Measurements from ENCODE around the gene ENPP3. TPM values are rescaled to one million over a fixed set of nuclear protein-coding genes. Genes with fewer than 3 reads are reported as not detected.

Gene ENPP3
- total RNA-seq, 4 donors from 2014 or later: 0.66 to 5.3 (median 1.3) TPM

GRCh38 chr6:131660195-131660594, 23.1 kb downstream of the ENPP3 start:
- TF ChIP-seq POLR2A (IDR thresholded peaks at IDR 0.05) (no peak), EP300 (IDR thresholded peaks at IDR 0.05) (no peak), CTCF (IDR thresholded peaks at IDR 0.05) (no peak)
- DNase-seq (ENCODE audit: low spot score in 2 of 2): no peak
- no peaks in the 10 kb centered on the region for H3K36me3 ChIP-seq
- H3K4me3 ChIP-seq: no peak overlapping the region
- H3K27ac ChIP-seq: no peak overlapping the region
- WGBS, 2 donors: 53 to 63% methylated on average over 1 of the region's 1 CpG
- no peaks in the 10 kb centered on the region for H3K4me1 ChIP-seq
- H3K27me3 ChIP-seq: no peaks in the 10 kb centered on the region
- H3K9me3 ChIP-seq: no peaks in the 10 kb centered on the region

- Histone ChIP-seq H3K27me3 (no peaks in the 10 kb centered on the region), H3K4me3 (no peak overlapping the region), H3K27ac (no peak overlapping the region), H3K9me3 (no peaks in the 10 kb centered on the region), H3K4me1 (no peaks in the 10 kb centered on the region), H3K36me3 (no peaks in the 10 kb centered on the region)
- TF ChIP-seq POLR2A (IDR thresholded peaks at IDR 0.05) (no peak), EP300 (IDR thresholded peaks at IDR 0.05) (no peak), CTCF (IDR thresholded peaks at IDR 0.05) (no peak)
- WGBS, 2 donors: 93 to 94% methylated on average over 2 of the region's 2 CpGs
- no peak for DNase-seq (ENCODE audit: low spot score in 2 of 2)
These were observed 26.6 kb downstream of the ENPP3 start for GRCh38 chr6:131663578-131664165.

- no peak for TF ChIP-seq EP300 (IDR thresholded peaks at IDR 0.05)
- TF ChIP-seq POLR2A (IDR thresholded peaks at IDR 0.05): no peak
- Histone ChIP-seq H3K27me3 (no peaks in the 10 kb centered on the region), H3K36me3 (no peaks in the 10 kb centered on the region), H3K9me3 (no peaks in the 10 kb centered on the region), H3K27ac (no peak overlapping the region), H3K4me1 (no peaks in the 10 kb centered on the region), H3K4me3 (no peak overlapping the region)
- no peak for DNase-seq (ENCODE audit: low spot score in 2 of 2)
- 51 to 64% methylated on average over 1 of the region's 1 CpG for WGBS, 2 donors
These were observed 32.8 kb downstream of the ENPP3 start for GRCh38 chr6:131669891-131670290.

- TF ChIP-seq EP300 (IDR thresholded peaks at IDR 0.05) (no peak), POLR2A (IDR thresholded peaks at IDR 0.05) (no peak), CTCF (IDR thresholded peaks at IDR 0.05) (no peak)
- H3K36me3 ChIP-seq: no peaks in the 10 kb centered on the region
- DNase-seq (ENCODE audit: low spot score in 2 of 2): no peak
- H3K4me1 ChIP-seq: no peaks in the 10 kb centered on the region
- WGBS, 2 donors: 97 to 100% methylated on average over 2 of the region's 2 CpGs
- H3K27ac ChIP-seq: no peak overlapping the region
- H3K9me3 ChIP-seq: no peaks in the 10 kb centered on the region
- H3K4me3 ChIP-seq: no peak overlapping the region
- no peaks in the 10 kb centered on the region for H3K27me3 ChIP-seq
These were observed 36.1 kb downstream of the ENPP3 start for GRCh38 chr6:131673184-131673583.

- H3K4me1 ChIP-seq: no peaks in the 10 kb centered on the region
- DNase-seq (ENCODE audit: low spot score in 2 of 2): no peak
- WGBS, 2 donors: 61 to 65% methylated on average over 5 of the region's 5 CpGs
- H3K27ac ChIP-seq: no peak overlapping the region
- no peaks in the 10 kb centered on the region for H3K27me3 ChIP-seq
- no peaks in the 10 kb centered on the region for H3K9me3 ChIP-seq
- no peak overlapping the region for H3K4me3 ChIP-seq
- TF ChIP-seq POLR2A (IDR thresholded peaks at IDR 0.05): no peak
- TF ChIP-seq EP300 (IDR thresholded peaks at IDR 0.05): no peak
- TF ChIP-seq CTCF (IDR thresholded peaks at IDR 0.05): no peak
- H3K36me3 ChIP-seq: no peaks in the 10 kb centered on the region
These were observed 41.3 kb downstream of the ENPP3 start for GRCh38 chr6:131678442-131678841.

GRCh38 chr6:131680868-131681267, 43.8 kb downstream of the ENPP3 start:
- no peaks in the 10 kb centered on the region for H3K9me3 ChIP-seq
- H3K27ac ChIP-seq: no peak overlapping the region
- DNase-seq (ENCODE audit: low spot score in 2 of 2): no peak
- no peak for TF ChIP-seq POLR2A (IDR thresholded peaks at IDR 0.05)
- TF ChIP-seq EP300 (IDR thresholded peaks at IDR 0.05): no peak
- no peak for TF ChIP-seq CTCF (IDR thresholded peaks at IDR 0.05)
- WGBS, 2 donors: 85 to 96% methylated on average over 2 of the region's 2 CpGs
- no peaks in the 10 kb centered on the region for H3K4me1 ChIP-seq
- H3K27me3 ChIP-seq: no peaks in the 10 kb centered on the region
- no peaks in the 10 kb centered on the region for H3K36me3 ChIP-seq
- H3K4me3 ChIP-seq: no peak overlapping the region
